Measurements from ENCODE around the gene ZYG11B.
"Not testable (repeated sequence)": the region's sequence is repeated elsewhere in the genome, so short reads cannot be mapped to it uniquely, and the experiment has no call there.

The ZYG11B gene

DNA sequence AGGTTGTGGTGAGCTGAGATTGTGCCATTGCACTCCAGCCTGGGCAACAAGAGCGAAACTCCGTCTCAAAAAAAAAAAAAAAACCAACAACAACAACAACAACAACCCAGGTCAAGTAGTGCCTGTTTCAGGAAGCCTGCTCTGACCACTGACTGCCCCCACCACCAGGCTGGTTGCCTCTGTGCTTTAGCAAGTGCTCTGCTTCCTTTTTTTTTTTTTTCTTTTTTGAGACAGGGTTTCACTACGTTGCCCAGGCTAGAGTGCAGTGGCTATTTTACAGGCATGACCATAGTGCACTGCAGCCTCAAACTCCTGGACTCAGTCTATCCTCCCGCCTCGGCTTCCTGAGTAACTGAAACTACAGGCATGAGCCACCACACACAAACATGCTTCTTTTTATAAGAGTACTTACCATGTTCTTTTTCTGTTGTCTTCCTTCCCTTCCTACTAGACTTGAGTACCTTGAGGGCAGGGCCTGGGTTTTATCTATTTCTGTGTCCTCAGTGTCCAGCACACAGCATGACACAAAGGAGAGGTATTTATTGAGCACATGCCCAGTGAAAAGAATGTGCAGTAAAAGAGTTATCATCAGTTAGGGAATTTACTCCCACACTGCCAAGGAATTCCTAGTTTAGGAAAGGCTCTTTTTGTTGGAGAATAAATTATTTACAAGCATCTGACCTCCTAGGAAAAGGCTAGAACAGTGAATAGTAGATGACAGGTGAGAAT lies 18.2 kb upstream of the ZYG11B start:
- DNase-seq (ENCODE audit: low read depth in 2 of 2), result peak in 1 of 2 experiments; percentile 54

DNA sequence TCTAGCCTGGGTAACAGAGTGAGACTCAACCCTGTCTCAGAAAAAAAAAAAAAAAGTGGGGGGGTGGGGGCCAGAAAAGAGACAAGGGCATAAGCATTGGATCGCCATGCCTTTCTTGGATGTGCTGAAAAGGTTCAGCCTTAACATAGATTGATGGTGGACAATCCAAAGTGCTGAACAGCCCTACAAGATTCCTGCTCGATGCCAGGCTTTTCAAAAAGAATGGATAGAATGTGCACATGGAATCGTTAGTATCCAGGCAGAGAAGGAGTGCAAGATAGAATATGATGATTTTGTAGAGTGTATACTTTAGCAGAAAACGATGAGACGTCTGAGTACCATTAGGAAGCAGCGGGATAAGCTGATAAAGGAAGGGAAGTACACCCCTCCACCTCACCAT lies 17.2 kb upstream of the ZYG11B start:
- no peak for DNase-seq (ENCODE audit: low read depth in 2 of 2)

DNA sequence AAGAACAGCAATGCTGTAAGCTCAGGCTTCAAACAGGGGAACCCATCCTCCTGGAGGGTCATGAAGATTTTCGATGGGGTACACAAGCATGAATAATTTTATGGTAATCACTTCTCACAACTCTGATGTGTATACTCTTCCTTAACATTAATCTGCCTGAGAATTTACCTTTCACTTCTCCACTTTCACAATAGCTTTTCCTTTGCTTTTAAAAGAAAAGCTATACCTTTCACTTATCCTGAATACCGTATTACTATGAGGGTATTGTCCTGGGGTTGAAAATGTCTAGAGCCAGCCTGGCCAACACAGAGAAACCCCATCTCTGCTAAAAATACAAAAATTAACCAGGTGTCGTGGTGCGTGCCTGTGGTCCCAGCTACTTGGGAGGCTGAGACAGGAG lies 12.7 kb upstream of the ZYG11B start:
- no peak for DNase-seq (ENCODE audit: low read depth in 2 of 2)

DNA sequence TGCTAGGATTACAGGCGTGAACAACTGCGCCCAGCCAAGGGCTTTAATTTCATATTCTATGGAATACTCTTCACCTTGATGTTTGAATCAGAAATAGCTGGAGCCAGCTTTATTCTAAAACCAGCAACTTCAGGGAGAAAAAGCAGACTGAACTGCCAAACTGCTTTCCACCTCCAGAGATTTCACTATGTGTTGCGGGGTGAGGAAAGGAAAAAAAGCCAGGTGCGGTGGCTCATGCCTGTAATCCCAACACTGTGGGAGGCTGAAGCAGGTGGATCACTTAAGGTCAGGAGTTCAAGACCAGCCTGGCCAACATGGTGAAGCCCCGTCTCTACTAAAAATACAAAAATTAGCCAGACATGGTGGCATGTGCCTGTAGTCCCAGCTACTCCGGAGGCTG lies 11.0 kb upstream of the ZYG11B start:
- DNase-seq (ENCODE audit: low read depth in 2 of 2), result not testable (repeated sequence)

DNA sequence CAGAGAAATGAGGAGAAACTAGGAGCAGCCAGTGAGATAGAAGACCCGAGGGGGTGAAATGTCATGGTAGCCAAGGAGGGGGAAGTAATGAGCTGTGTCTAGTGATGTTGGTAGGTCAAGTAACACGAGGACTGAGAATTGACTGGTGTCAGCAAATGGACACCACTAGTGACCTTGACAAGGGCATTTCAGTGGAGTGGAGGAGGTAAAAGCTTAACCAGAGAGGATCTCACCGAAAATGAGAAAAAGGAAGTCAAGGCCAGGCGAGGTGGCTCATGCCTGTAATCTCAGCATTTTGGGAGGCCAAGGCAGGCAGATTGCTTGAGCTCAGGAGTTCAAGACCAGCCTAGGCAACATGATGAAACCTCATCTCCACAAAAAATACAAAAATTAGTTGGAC lies 3.0 kb upstream of the ZYG11B start:
- no peak for DNase-seq (ENCODE audit: low read depth in 2 of 2)

GRCh38 chr1:52725903-52726264 lies 369 bp upstream of the ZYG11B start:
- no peak for DNase-seq (ENCODE audit: low read depth in 2 of 2)

- DNase-seq (ENCODE audit: low read depth in 2 of 2), result no peak
Observed at GRCh38 chr1:52727114-52727586, 897 bp downstream of the ZYG11B start.

- no peak for DNase-seq (ENCODE audit: low read depth in 2 of 2)
Observed at GRCh38 chr1:52727956-52728656, 1.9 kb downstream of the ZYG11B start.

- DNase-seq (ENCODE audit: low read depth in 2 of 2), result no peak
Observed at GRCh38 chr1:52733368-52733767, 7.1 kb downstream of the ZYG11B start.

- not testable (repeated sequence) for DNase-seq (ENCODE audit: low read depth in 2 of 2)
Observed at GRCh38 chr1:52735371-52735770, 9.1 kb downstream of the ZYG11B start.

DNA sequence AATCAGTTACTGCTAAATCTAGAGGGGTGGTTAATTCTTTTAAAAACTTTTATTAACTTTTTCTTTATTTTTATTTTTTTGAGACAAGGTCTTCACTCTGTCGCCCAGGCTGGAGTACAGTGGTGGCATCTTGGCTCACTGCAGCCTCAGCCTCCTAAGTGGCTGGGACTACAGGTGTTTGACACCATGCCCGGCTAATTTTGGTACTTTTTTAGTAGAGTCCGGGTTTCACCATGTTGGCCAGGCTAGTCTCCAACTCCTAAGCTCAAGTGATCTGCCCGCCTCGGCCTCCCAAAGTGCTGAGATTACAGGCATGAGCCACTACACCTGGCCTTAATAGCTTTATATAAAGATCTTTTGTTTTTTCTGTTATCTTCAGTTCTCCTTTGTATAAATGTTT lies 11.9 kb downstream of the ZYG11B start:
- no peak for DNase-seq (ENCODE audit: low read depth in 2 of 2)

DNA sequence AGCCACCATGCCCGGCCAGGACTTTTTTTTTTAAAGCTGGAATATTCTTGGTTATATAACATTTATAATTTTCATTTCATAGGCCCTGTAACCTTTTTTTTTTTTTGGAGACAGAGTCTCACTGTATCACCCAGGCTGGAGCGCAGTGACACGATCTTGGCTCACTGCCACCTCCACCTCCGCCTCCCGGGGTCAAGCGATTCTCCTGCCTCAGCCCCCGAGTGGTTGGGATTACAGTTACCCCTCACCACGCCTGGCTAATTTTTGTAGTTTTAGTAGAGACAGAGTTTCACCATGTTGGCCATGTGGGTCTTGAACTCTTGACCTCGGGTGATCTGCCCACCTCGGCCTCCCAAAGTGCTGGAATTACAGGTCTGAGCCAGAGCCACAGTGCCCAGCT lies 12.6 kb downstream of the ZYG11B start:
- no peak for DNase-seq (ENCODE audit: low read depth in 2 of 2)

- DNase-seq (ENCODE audit: low read depth in 2 of 2), result no peak
Observed at GRCh38 chr1:52739699-52740467, 13.6 kb downstream of the ZYG11B start.

DNA sequence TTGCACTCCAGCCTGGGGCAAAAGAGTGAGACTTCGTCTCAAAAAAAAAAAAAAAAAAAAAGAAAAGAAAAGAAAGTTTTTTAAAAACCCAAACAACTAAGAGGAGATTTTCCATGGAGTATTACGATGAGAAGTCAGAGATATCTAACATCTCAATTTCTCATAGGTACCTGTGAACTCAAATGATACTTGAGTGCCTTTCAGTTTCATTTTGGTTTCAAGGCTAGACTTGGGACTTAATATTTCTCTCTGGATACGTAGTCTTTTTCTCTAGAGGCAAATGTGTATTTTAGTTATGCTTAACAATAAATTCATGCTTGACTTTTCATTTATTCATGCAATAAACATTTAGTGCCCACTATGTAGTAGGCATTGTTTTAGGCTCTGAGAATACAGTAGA lies 15.0 kb downstream of the ZYG11B start:
- no peak for DNase-seq (ENCODE audit: low read depth in 2 of 2)

- no peak for DNase-seq (ENCODE audit: low read depth in 2 of 2)
Observed at GRCh38 chr1:52746189-52746588, 19.9 kb downstream of the ZYG11B start.

- no peak for DNase-seq (ENCODE audit: low read depth in 2 of 2)
Observed at GRCh38 chr1:52747450-52747849, 21.2 kb downstream of the ZYG11B start.

DNA sequence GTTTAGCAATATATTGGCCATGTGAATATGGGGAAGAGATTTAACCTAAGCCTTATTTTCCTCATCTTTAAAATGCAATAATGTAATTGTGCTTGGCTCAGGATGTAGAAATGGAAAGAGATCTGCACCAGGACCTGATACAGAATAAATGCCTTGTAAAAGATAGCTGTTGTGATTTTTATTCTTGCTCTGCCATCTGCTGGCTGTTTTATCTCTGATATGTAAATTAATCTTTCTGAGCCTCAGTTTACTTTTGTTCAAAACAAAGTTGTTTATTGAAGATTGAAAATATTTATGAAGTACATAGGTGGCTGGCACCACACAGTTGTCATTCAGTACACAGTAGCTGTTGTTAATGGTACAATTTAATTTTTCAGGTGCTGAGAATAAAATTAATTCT lies 21.9 kb downstream of the ZYG11B start:
- DNase-seq (ENCODE audit: low read depth in 2 of 2), result no peak

DNA sequence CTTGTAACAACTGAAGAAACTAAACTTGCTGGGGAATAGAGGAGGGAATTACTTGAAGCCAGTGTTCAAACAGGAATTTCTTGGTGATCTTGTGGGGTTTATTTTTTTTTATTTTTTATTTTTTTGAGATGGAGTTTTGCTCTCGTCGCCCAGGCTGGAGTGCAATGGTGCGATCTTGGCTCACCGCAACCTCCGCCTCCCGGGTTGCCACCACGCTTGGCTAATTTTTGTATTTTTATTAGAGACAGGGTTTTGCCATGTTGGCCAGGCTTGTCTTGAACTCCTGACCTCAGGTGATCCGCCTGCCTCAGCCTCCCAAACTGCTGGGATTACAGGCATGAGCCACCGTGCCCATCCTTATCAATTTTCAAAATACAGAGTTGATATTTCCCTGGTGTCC lies 23.2 kb downstream of the ZYG11B start:
- not testable (repeated sequence) for DNase-seq (ENCODE audit: low read depth in 2 of 2)

DNA sequence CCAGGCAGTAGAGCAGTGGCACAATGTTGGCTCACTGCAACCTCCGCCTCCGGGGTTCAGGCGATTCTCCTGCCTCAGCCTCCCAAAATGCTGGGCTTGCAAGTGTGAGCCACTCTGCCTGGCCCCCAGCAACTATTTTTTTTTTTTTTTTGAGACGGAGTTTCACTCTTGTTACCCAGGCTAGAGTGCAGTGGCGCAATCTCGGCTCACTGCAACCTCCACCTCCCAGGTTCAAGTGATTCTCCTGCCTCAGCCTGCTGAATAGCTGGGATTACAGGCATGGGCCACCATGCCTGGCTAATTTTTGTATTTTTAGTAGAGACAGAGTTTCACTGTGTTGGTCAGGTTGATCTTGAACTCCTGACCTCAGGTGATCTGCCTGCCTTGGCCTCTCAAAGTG lies 23.9 kb downstream of the ZYG11B start:
- DNase-seq (ENCODE audit: low read depth in 2 of 2), result not testable (repeated sequence)

DNA sequence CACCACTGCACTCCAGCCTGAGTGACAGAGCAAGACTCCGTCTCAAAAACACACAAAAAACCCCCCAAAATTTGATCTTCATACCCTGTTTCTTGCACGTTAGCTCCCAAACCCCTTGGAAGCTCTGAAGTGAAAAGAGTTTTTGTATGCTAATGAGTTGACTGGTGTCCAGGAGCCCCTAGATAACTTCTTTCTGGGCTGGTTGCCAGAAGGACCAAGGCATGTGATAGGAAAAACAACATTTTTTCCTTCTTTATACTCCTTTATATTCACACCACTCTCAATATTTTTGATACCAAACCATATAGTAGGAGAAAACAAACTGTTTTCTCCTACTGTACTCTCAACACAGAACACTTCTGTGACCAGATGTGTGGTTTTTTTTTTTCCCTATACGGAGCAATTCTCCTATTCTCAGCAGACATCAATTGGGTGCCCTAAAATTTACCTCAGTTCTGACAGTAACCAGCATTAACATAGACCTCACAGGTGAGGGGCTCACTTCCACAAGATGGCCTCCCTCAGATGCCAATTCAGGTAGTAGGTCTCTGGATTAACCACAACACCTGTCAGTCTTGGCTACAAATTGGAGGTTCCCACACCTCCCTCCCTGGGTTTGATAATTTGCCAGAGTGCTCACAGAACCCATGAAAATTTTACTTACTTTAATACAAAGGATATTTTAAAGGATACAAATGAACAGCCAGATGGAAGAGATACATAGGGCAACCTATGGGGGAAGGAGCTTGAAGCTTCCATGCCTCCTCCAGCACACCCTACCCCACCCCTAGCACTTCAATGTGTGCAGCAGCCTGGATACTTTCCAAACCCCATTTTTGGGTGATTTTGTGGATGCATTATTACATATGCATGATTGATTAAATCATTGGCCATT lies 25.6 kb downstream of the ZYG11B start:
- peak; percentile 8 to 26 for DNase-seq (ENCODE audit: low read depth in 2 of 2)

DNA sequence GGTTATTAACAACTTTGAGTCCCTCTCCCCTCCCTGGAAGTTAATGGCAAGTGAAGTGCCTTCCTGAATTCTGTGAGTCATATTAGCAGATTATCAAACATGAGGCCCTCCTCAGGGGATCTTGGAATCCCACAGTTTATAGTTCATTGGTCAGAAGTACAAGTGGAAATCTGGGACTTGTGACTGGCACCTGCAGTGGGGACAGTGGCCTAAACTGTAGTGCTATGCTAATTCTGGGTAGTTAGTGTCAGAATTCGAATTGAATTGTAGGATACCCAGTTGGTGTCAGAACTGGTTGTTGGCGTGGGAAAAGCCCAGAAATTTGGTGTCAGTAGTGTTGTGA lies 26.2 kb downstream of the ZYG11B start:
- no peak for DNase-seq (ENCODE audit: low read depth in 2 of 2)

- DNase-seq (ENCODE audit: low read depth in 2 of 2), result no peak
Observed at GRCh38 chr1:52753169-52753568, 26.9 kb downstream of the ZYG11B start.
